MM.1S (cell line): Measurements from ENCODE around the gene DLEC1.
"Not testable (repeated sequence)": the region's sequence is repeated elsewhere in the genome, so short reads cannot be mapped to it uniquely, and the experiment has no call there.

ENCODE experiments used
- EZH2 ChIP-seq: fragments of 300-600 bp; sonication (generic); optimal IDR thresholded peaks from 2 replicates; pipeline ENCODE3; 2017; ENCODE audit warnings: low read depth, mild to moderate bottlenecking, antibody characterized with exemption, low read length, mixed read lengths
- EZH2phosphoT487 ChIP-seq: fragments of 300-600 bp; sonication (generic); IDR thresholded peaks from 2 replicates; pipeline ENCODE4 v1.6.1; 2018; ENCODE audit warnings: antibody characterized with exemption, low read length
- TF ChIP-seq, protein P1 (sequence below): fragments of 300-600 bp; sonication (generic); IDR thresholded peaks from 2 replicates; pipeline ENCODE4 v1.5.1; 2016; ENCODE audit warnings: antibody characterized with exemption, low read length, mixed read lengths

DNA sequence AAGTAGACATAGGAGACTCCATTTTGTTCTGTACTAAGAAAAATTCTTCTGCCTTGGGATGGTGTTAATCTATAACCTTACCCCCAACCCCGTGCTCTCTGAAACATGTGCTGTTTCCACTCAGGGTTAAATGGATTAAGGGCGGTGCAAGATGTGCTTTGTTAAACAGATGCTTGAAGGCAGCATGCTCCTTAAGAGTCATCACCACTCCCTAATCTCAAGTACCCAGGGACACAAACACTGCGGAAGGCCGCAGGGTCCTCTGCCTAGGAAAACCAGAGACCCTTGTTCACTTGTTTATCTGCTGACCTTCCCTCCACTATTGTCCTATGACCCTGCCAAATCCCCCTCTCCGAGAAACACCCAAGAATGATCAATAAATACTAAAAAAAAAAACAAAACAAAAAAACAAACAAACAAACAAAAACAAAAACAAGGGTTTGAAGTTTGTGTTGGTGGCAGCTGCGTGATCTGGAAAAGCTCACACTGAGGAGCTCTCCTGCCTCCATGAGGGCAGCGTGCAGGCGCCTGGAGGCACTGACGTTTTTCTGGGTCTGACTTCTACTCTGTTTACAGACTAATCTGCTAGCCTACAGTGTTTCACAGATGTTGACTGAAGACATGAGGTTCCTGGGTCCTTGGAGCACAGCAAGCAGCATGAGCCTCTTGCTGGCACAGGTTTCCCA, 14.9 kb downstream of the DLEC1 start:
- TF ChIP-seq, protein P1, sequence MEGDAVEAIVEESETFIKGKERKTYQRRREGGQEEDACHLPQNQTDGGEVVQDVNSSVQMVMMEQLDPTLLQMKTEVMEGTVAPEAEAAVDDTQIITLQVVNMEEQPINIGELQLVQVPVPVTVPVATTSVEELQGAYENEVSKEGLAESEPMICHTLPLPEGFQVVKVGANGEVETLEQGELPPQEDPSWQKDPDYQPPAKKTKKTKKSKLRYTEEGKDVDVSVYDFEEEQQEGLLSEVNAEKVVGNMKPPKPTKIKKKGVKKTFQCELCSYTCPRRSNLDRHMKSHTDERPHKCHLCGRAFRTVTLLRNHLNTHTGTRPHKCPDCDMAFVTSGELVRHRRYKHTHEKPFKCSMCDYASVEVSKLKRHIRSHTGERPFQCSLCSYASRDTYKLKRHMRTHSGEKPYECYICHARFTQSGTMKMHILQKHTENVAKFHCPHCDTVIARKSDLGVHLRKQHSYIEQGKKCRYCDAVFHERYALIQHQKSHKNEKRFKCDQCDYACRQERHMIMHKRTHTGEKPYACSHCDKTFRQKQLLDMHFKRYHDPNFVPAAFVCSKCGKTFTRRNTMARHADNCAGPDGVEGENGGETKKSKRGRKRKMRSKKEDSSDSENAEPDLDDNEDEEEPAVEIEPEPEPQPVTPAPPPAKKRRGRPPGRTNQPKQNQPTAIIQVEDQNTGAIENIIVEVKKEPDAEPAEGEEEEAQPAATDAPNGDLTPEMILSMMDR: not testable (repeated sequence)
- not testable (repeated sequence) for TF ChIP-seq EZH2, EZH2phosphoT487
